Measurements from ENCODE around the gene SLC15A3.

The SLC15A3 gene

DNA sequence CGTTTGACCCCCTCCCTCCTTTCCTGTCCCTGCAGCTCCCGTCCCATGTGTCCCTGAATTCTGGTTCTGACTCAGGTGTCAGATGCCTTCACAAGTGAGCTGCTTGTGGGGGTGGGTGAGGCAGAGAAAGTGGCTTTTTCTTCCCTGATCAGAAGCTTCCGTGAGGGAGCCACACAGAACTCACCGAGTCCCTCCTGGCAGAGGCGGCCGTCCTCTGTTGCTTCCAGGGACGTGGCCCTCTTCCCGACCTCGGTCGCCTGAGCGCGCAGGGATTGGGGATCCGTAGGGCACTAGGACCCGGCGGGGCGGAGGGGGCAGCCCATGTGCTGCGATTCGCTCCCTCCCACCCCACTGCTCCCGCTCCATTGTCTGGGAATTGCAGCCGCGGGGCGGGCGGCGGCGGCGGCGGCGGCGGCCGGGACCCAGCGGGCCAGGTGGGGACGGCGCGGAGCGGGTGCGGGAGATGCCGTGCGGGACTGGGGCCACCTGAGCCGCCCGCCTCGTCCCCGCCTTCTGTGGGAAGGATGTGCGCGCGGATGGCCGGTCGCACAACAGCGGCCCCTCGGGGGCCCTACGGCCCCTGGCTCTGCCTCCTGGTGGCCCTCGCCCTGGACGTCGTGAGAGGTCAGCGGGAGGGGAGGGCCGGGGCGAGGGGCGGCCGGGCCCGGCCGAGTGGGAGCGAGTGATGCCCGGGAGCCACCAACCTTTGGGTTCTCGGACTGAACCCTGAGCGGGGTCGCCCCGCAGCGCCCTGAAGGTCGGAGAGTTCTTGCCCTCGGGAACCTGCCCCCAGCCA lies 27.7 kb downstream of the SLC15A3 start, which contains the start of gene TMEM132A (continued):
- no peak for TF ChIP-seq ZNF558 (tag by site-specific recombination; IDR thresholded peaks at IDR 0.05)
- no peak for TF ChIP-seq ZNF514 (tag by site-specific recombination; IDR thresholded peaks at IDR 0.05)
- no peak for TF ChIP-seq ZNF658 (tag by site-specific recombination; IDR thresholded peaks at IDR 0.05)
- no peak for TF ChIP-seq SALL2 (tag by site-specific recombination; IDR thresholded peaks at IDR 0.05; ENCODE audit: borderline replicate concordance)
- TF ChIP-seq ZNF530 (tag by site-specific recombination; IDR thresholded peaks at IDR 0.05; ENCODE audit: low read depth) = no peak
- peak; percentile 47; the same call in 1 of the 2 replicates for TF ChIP-seq ZNF76 (tag by site-specific recombination; IDR thresholded peaks at IDR 0.05; ENCODE audit: borderline replicate concordance, low read depth)
- no peak for TF ChIP-seq ZNF174 (tag by site-specific recombination; IDR thresholded peaks at IDR 0.05)
- no peak for TF ChIP-seq FEZF1 (tag by site-specific recombination; IDR thresholded peaks at IDR 0.05)
- TF ChIP-seq ZNF624 (tag by site-specific recombination; IDR thresholded peaks at IDR 0.05) = no peak
- TF ChIP-seq SP3 (tag by site-specific recombination; IDR thresholded peaks at IDR 0.05) = peak; percentile 30; the same call in 1 of the 2 replicates
- peak; percentile 88 for TF ChIP-seq ZBTB48 (tag by site-specific recombination; IDR thresholded peaks at IDR 0.05)
- TF ChIP-seq GLIS1 (tag by site-specific recombination; IDR thresholded peaks at IDR 0.05) = 0 out of 2 replicates have a peak, but pooled peaks have one; percentile 17
- TF ChIP-seq ZNF626 (tag by site-specific recombination; IDR thresholded peaks at IDR 0.05) = no peak
- no peak for TF ChIP-seq GLI4 (tag by site-specific recombination; IDR thresholded peaks at IDR 0.05)
- no peak for TF ChIP-seq ZNF654 (tag by site-specific recombination; IDR thresholded peaks at IDR 0.05; ENCODE audit: low read depth)
- no peak for TF ChIP-seq ZNF214 (tag by site-specific recombination; IDR thresholded peaks at IDR 0.05; ENCODE audit: borderline replicate concordance)
- TF ChIP-seq, protein P1, sequence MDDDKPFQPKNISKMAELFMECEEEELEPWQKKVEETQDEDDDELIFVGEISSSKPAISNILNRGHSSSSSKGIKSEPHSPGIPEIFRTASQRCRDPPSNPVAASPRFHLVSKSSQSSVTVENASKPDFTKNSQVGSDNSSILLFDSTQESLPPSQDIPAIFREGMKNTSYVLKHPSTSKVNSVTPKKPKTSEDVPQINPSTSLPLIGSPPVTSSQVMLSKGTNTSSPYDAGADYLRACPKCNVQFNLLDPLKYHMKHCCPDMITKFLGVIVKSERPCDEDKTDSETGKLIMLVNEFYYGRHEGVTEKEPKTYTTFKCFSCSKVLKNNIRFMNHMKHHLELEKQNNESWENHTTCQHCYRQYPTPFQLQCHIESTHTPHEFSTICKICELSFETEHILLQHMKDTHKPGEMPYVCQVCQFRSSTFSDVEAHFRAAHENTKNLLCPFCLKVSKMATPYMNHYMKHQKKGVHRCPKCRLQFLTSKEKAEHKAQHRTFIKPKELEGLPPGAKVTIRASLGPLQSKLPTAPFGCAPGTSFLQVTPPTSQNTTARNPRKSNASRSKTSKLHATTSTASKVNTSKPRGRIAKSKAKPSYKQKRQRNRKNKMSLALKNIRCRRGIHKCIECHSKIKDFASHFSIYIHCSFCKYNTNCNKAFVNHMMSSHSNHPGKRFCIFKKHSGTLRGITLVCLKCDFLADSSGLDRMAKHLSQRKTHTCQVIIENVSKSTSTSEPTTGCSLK (tag by site-specific recombination; IDR thresholded peaks at IDR 0.05) = no peak
- TF ChIP-seq ZNF302 (tag by site-specific recombination; IDR thresholded peaks at IDR 0.05; ENCODE audit: low read depth) = no peak
- TF ChIP-seq, protein P2, sequence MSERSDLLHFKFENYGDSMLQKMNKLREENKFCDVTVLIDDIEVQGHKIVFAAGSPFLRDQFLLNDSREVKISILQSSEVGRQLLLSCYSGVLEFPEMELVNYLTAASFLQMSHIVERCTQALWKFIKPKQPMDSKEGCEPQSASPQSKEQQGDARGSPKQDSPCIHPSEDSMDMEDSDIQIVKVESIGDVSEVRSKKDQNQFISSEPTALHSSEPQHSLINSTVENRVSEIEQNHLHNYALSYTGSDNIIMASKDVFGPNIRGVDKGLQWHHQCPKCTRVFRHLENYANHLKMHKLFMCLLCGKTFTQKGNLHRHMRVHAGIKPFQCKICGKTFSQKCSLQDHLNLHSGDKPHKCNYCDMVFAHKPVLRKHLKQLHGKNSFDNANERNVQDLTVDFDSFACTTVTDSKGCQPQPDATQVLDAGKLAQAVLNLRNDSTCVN (tag by site-specific recombination; optimal IDR thresholded peaks at IDR 0.05) = peak; percentile 59
- TF ChIP-seq, protein P3, sequence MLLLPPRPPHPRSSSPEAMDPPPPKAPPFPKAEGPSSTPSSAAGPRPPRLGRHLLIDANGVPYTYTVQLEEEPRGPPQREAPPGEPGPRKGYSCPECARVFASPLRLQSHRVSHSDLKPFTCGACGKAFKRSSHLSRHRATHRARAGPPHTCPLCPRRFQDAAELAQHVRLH (tag by site-specific recombination; IDR thresholded peaks at IDR 0.05) = no peak
- no peak for TF ChIP-seq ZNF621 (tag by site-specific recombination; IDR thresholded peaks at IDR 0.05)
- peak; percentile 83; the same call in 1 of the 2 replicates for TF ChIP-seq ZNF600 (tag by site-specific recombination; IDR thresholded peaks at IDR 0.05)
- TF ChIP-seq ZNF48 (tag by site-specific recombination; IDR thresholded peaks at IDR 0.05) = no peak
- TF ChIP-seq, protein P4, sequence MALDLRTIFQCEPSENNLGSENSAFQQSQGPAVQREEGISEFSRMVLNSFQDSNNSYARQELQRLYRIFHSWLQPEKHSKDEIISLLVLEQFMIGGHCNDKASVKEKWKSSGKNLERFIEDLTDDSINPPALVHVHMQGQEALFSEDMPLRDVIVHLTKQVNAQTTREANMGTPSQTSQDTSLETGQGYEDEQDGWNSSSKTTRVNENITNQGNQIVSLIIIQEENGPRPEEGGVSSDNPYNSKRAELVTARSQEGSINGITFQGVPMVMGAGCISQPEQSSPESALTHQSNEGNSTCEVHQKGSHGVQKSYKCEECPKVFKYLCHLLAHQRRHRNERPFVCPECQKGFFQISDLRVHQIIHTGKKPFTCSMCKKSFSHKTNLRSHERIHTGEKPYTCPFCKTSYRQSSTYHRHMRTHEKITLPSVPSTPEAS (tag by site-specific recombination; IDR thresholded peaks at IDR 0.05) = no peak
- no peak for TF ChIP-seq ZNF114 (tag by site-specific recombination; IDR thresholded peaks at IDR 0.05)
- TF ChIP-seq SP2 (tag by site-specific recombination; IDR thresholded peaks at IDR 0.05) = no peak
- no peak for TF ChIP-seq ZNF394 (tag by site-specific recombination; IDR thresholded peaks at IDR 0.05; ENCODE audit: borderline replicate concordance)
- TF ChIP-seq, protein P5, sequence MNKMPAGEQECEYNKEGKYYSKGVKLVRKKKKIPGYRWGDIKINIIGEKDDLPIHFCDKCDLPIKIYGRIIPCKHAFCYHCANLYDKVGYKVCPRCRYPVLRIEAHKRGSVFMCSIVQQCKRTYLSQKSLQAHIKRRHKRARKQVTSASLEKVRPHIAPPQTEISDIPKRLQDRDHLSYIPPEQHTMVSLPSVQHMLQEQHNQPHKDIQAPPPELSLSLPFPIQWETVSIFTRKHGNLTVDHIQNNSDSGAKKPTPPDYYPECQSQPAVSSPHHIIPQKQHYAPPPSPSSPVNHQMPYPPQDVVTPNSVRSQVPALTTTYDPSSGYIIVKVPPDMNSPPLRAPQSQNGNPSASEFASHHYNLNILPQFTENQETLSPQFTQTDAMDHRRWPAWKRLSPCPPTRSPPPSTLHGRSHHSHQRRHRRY (tag by site-specific recombination; IDR thresholded peaks at IDR 0.05) = no peak
- TF ChIP-seq, protein P6, sequence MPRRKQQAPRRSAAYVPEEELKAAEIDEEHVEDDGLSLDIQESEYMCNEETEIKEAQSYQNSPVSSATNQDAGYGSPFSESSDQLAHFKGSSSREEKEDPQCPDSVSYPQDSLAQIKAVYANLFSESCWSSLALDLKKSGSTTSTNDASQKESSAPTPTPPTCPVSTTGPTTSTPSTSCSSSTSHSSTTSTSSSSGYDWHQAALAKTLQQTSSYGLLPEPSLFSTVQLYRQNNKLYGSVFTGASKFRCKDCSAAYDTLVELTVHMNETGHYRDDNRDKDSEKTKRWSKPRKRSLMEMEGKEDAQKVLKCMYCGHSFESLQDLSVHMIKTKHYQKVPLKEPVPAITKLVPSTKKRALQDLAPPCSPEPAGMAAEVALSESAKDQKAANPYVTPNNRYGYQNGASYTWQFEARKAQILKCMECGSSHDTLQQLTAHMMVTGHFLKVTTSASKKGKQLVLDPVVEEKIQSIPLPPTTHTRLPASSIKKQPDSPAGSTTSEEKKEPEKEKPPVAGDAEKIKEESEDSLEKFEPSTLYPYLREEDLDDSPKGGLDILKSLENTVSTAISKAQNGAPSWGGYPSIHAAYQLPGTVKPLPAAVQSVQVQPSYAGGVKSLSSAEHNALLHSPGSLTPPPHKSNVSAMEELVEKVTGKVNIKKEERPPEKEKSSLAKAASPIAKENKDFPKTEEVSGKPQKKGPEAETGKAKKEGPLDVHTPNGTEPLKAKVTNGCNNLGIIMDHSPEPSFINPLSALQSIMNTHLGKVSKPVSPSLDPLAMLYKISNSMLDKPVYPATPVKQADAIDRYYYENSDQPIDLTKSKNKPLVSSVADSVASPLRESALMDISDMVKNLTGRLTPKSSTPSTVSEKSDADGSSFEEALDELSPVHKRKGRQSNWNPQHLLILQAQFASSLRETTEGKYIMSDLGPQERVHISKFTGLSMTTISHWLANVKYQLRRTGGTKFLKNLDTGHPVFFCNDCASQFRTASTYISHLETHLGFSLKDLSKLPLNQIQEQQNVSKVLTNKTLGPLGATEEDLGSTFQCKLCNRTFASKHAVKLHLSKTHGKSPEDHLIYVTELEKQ (tag by site-specific recombination; IDR thresholded peaks at IDR 0.05; ENCODE audit: borderline replicate concordance) = no peak
- TF ChIP-seq MZF1 (tag by site-specific recombination; IDR thresholded peaks at IDR 0.05; ENCODE audit: borderline replicate concordance) = peak; percentile 67; the same call in 1 of the 2 replicates
- TF ChIP-seq ZNF610 (tag by site-specific recombination; IDR thresholded peaks at IDR 0.05; ENCODE audit: borderline replicate concordance) = no peak

Measured in HEK293 (cell line).